Measurements from ENCODE around the gene BLOC1S1.

DNA sequence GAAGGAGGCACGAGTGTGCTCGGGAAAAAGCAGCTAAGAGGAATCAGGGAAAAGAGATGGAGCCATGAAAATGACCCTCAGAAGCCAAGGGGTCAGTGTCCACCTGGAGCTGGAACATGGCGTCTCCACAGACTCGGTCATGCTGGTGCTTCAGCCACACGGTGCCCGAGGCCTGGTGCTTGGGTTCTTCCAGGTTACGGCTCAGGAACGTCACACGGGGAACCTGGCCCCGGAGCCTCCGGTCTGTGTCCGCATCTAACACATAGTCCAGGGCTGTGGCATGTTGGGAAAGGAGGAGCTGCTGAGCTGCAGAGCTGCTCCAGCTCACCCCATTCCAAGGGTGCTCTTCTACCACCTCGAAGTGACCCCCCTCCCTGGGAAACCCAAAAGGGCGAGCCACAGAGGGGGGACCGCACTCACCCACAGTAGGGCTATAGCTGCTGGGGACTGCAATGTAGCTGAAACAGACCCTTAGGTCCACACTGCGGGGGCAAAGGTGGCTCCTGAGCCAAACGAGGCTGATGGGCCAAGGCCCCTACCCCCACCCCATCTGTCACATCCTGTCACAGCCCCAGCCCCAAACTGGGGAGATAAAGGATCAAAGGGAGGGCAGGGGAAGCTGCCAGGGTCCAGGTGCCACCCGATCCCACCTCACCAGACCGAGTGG lies 18.9 kb upstream of the BLOC1S1 start:
- TF ChIP-seq, protein P1, sequence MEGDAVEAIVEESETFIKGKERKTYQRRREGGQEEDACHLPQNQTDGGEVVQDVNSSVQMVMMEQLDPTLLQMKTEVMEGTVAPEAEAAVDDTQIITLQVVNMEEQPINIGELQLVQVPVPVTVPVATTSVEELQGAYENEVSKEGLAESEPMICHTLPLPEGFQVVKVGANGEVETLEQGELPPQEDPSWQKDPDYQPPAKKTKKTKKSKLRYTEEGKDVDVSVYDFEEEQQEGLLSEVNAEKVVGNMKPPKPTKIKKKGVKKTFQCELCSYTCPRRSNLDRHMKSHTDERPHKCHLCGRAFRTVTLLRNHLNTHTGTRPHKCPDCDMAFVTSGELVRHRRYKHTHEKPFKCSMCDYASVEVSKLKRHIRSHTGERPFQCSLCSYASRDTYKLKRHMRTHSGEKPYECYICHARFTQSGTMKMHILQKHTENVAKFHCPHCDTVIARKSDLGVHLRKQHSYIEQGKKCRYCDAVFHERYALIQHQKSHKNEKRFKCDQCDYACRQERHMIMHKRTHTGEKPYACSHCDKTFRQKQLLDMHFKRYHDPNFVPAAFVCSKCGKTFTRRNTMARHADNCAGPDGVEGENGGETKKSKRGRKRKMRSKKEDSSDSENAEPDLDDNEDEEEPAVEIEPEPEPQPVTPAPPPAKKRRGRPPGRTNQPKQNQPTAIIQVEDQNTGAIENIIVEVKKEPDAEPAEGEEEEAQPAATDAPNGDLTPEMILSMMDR (conservative IDR thresholded peaks at IDR 0.05; ENCODE audit: low read depth, low read length) = no peak
- TF ChIP-seq POLR2A (IDR thresholded peaks at IDR 0.05; ENCODE audit: low read depth, low read length) (no peak), MAFK (IDR thresholded peaks at IDR 0.05; ENCODE audit: low read depth, low read length) (no peak), FOS (IDR thresholded peaks at IDR 0.05; ENCODE audit: low read depth, low read length) (no peak), SMC3 (IDR thresholded peaks at IDR 0.05; ENCODE audit: low read depth, low read length) (no peak), CEBPB (IDR thresholded peaks at IDR 0.05; ENCODE audit: low read depth, low read length) (no peak), RFX5 (IDR thresholded peaks at IDR 0.05; ENCODE audit: low read depth, low read length) (no peak), NFE2L2 (IDR thresholded peaks at IDR 0.05; ENCODE audit: low read depth, low read length) (no peak), RCOR1 (IDR thresholded peaks at IDR 0.05; ENCODE audit: insufficient replicate concordance, low read length) (no peak), RAD21 (IDR thresholded peaks at IDR 0.05; ENCODE audit: low read length) (no peak), BHLHE40 (IDR thresholded peaks at IDR 0.05; ENCODE audit: low read depth, low read length) (no peak), MAZ (IDR thresholded peaks at IDR 0.05; ENCODE audit: borderline replicate concordance, low read depth, low read length) (no peak)
- TF ChIP-seq, protein P2, sequence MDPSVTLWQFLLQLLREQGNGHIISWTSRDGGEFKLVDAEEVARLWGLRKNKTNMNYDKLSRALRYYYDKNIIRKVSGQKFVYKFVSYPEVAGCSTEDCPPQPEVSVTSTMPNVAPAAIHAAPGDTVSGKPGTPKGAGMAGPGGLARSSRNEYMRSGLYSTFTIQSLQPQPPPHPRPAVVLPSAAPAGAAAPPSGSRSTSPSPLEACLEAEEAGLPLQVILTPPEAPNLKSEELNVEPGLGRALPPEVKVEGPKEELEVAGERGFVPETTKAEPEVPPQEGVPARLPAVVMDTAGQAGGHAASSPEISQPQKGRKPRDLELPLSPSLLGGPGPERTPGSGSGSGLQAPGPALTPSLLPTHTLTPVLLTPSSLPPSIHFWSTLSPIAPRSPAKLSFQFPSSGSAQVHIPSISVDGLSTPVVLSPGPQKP (IDR thresholded peaks at IDR 0.05; ENCODE audit: borderline replicate concordance, low read depth, low read length) = no peak
- TF ChIP-seq, protein P3, sequence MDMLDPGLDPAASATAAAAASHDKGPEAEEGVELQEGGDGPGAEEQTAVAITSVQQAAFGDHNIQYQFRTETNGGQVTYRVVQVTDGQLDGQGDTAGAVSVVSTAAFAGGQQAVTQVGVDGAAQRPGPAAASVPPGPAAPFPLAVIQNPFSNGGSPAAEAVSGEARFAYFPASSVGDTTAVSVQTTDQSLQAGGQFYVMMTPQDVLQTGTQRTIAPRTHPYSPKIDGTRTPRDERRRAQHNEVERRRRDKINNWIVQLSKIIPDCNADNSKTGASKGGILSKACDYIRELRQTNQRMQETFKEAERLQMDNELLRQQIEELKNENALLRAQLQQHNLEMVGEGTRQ (IDR thresholded peaks at IDR 0.05; ENCODE audit: low read depth, low read length) = no peak

Data from IMR-90 (cell line).